Measurements from ENCODE around the gene NDUFB2.

NDUFB2 gene

DNA sequence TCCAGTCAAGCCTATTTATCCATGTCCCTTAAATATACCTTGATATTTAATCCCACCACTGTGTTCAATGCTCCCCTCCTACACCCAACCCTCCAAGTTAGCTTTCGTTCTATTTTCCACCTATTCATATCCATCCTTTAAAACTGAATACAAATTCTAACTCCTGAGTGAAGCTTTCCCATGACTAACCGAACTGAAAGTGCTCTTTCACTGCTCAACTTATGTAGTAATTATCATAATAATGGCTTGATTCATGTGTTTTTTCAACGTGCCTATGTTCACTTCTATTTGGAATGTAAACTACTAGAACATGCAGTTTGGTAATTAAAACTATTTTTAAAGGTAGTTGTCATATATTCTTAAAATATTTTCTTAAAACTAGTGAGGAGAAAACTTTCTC is 58.0 kb downstream of the NDUFB2 start:
- no peaks in the 10 kb centered on the region for H3K27me3 ChIP-seq (ENCODE audit: insufficient read depth, low read length, poor library complexity, severe bottlenecking)
- no peaks in the 10 kb centered on the region for H3K79me2 ChIP-seq (ENCODE audit: insufficient read depth, low read length)
- H3K36me3 ChIP-seq (ENCODE audit: insufficient read depth, low read length): peaks cover 14% of the 10 kb centered on the region; the same call in 1 of the 2 replicates
- H3K4me3 ChIP-seq (ENCODE audit: low read length, poor library complexity, severe bottlenecking): no peak overlapping the region
- H3K4me1 ChIP-seq (ENCODE audit: insufficient read depth, low read length, poor library complexity, severe bottlenecking): no peaks in the 10 kb centered on the region
- H3F3A ChIP-seq (ENCODE audit: low read depth): no peaks in the 10 kb centered on the region
- H3K9ac ChIP-seq (ENCODE audit: low read depth, low read length, poor library complexity, severe bottlenecking): no peak overlapping the region
- H3K9me3 ChIP-seq (ENCODE audit: insufficient read depth, low read depth, low read length): no peaks in the 10 kb centered on the region
- no peak overlapping the region for H2AFZ ChIP-seq (ENCODE audit: low read length)
- no peaks in the 10 kb centered on the region for H4K20me1 ChIP-seq (ENCODE audit: insufficient read depth, low read length, poor library complexity, severe bottlenecking)
- no peak overlapping the region for H3K4me2 ChIP-seq (ENCODE audit: low read depth, low read length, poor library complexity, severe bottlenecking)
- no peak for TF ChIP-seq CTCF (conservative IDR thresholded peaks at IDR 0.05; ENCODE audit: low read length)
- H3K9me2 ChIP-seq (replicated peaks; ENCODE audit: low read depth, low read length): no peaks in the 10 kb centered on the region
